Panc1 (cell line): ENCODE results near the gene CRMP1.

Experiments used
- POLR2AphosphoS5 ChIP-seq: IDR thresholded peaks from 2 replicates; pipeline ENCODE4 v1.6.1; 2012; ENCODE audit warnings: mild to moderate bottlenecking, low read depth, low read length, moderate library complexity
- TF ChIP-seq, protein P1 (sequence below): fragments of 450-650 bp; IDR thresholded peaks from 2 replicates; pipeline ENCODE4 v1.5.1; 2017; ENCODE audit warnings: mild to moderate bottlenecking

DNA sequence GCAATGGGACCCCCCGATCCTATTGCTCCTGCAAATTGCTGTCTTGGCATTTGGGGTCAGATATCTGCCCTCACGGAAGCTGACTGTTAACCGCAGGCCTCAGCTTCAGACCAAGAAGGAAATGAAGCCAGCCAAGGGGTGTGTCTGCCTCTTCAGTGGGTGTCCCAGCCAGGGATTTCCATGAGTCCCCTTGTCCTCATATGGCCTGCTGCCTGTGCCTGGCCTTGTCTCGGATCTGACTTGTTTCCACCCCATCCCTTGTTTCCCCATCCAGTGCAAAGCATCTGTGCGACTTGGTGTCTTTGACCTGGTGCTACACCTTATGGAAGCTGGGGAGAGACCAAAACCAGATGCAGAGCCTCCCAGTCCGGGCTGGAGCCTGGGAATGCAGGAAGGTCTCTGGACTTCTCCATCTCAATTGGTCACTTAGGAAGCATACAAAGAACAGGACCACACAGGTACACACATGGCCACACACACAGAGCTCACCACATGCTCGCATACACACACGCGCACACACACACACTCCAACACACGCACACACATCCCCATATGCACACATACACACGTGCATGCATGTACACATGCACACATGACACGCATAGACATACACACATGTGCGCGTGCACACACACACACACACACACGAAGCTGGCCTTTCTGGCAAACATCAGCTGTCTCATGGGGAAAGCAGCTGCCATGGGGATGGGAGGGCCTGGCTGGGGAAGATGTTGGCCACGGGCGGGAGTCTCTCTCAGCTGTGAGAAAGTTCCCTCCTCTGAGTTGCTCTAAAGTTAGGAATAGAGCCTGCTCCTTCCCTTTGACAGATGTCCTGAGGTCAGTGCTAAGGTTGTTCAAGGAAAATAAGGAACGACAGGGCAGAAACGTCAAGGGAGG, 65.5 kb downstream of the CRMP1 start:
- TF ChIP-seq, protein P1, sequence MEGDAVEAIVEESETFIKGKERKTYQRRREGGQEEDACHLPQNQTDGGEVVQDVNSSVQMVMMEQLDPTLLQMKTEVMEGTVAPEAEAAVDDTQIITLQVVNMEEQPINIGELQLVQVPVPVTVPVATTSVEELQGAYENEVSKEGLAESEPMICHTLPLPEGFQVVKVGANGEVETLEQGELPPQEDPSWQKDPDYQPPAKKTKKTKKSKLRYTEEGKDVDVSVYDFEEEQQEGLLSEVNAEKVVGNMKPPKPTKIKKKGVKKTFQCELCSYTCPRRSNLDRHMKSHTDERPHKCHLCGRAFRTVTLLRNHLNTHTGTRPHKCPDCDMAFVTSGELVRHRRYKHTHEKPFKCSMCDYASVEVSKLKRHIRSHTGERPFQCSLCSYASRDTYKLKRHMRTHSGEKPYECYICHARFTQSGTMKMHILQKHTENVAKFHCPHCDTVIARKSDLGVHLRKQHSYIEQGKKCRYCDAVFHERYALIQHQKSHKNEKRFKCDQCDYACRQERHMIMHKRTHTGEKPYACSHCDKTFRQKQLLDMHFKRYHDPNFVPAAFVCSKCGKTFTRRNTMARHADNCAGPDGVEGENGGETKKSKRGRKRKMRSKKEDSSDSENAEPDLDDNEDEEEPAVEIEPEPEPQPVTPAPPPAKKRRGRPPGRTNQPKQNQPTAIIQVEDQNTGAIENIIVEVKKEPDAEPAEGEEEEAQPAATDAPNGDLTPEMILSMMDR, result no peak
- TF ChIP-seq POLR2AphosphoS5, result no peak
